Upper lobe of right lung (tissue), 1 donor: Measurements from ENCODE around the gene MARCKSL1. TPM values are rescaled to one million over a fixed set of nuclear protein-coding genes. Genes with fewer than 3 reads are reported as not detected.

Source experiments
- ATAC-seq: fragments of 200-7000 bp; cut with Tn5 transposase; one replicate; pipeline ENCODE4 v1.9.1; 2020; ENCODE audit warnings: mild to moderate bottlenecking, moderate library complexity
- DNase-seq: peaks from one replicate; pipeline ENCODE4 v3.0.0-alpha.2; 2020
- H3K27ac ChIP-seq: fragments of 200-600 bp; one replicate; pipeline ENCODE4 v1.8.0; 2022
- H3K27me3 ChIP-seq: fragments of 200-600 bp; one replicate; pipeline ENCODE4 v1.8.0; 2022; ENCODE audit warnings: mild to moderate bottlenecking
- H3K36me3 ChIP-seq: fragments of 200-600 bp; one replicate; pipeline ENCODE4 v1.8.0; 2022
- H3K4me1 ChIP-seq: fragments of 200-600 bp; one replicate; pipeline ENCODE4 v1.8.0; 2022
- H3K4me3 ChIP-seq: fragments of 200-600 bp; one replicate; pipeline ENCODE4 v1.8.0; 2022; ENCODE audit warnings: mild to moderate bottlenecking
- H3K9me3 ChIP-seq: fragments of 200-600 bp; one replicate; pipeline ENCODE4 v1.8.0; 2022
- intact Hi-C: fragments of 100-400 bp; cut with DNase I; formaldehyde crosslinking; loops from one replicate; pipeline ENCODE4 v1.11.0; 2022
- total RNA-seq: library from RNA; stranded (reverse); fragmentation: NEBNext Ultra II Directional; extraction: Animal tissue kit (Norgen Biotek cat#: 25700); gene quantifications from one replicate; pipeline ENCODE4 v1.2.1, GENCODE V29; 2021
- TF ChIP-seq, protein P1 (sequence below): fragments of 200-600 bp; IDR thresholded peaks from one replicate; pipeline ENCODE4 v1.8.0; 2022; ENCODE audit warnings: antibody characterized with exemption
- donor health status: DM: no; HTN: yes; CAD: no; lungs with severe emphysema.

Gene MARCKSL1
- total RNA-seq, 1 donor from 2014 or later: 44.5 TPM

DNA sequence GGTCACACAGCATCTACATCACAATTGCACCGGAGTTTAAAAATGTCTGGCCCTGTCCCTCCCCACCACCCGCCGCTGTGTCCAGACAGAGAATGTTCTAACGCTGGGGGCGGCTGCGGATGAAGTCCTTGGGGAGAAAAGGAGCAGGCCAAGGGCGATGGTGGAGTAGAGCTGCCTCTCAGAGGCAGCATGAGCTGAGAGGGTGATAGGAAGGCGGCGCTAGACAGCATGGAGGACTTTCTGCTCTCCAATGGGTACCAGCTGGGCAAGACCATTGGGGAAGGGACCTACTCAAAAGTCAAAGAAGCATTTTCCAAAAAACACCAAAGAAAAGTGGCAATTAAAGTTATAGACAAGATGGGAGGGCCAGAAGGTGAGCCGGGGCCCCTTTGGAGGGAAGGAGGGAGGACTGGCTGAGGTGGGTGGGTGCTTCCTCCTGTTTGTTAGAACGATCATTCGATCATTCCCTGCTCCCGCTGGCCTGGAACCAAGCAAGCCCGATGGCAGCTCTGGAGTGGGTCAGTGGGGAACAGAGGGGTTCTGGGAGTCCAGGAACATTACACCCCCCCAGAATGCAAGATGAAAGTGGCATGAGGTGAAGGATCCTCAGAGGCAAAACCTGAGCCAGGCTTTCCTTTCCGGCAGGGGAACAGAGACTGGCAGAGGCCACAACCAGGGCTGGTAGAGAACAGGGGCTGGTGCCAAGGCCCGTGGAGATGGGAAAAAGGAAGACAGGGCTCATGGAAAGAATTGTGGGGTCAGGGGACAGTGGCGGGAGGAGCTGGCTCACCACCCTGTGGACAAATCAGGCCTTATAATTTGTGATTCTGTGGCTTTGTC, 26.7 kb upstream of the MARCKSL1 start, which contains the start of the genes FAM229A and TSSK3:
TSS of gene FAM229A (minus strand) at position 12 of the 840 bp plus-strand sequence. CDS start 394 bp downstream, outside the sequence.
TSS of gene TSSK3 (plus strand) at position 66 of the 840 bp plus-strand sequence. CDS start at position 229, 163 bp downstream.
- peaks cover 11% of the 10 kb centered on the region for H3K4me1 ChIP-seq
- intact Hi-C loops: no loop called here
- no peak for DNase-seq
- H3K27me3 ChIP-seq: no peaks in the 10 kb centered on the region
- ATAC-seq: no peak
- H3K4me3 ChIP-seq: peak within 1 kb of the TSS; percentile 40
- TF ChIP-seq, protein P1, sequence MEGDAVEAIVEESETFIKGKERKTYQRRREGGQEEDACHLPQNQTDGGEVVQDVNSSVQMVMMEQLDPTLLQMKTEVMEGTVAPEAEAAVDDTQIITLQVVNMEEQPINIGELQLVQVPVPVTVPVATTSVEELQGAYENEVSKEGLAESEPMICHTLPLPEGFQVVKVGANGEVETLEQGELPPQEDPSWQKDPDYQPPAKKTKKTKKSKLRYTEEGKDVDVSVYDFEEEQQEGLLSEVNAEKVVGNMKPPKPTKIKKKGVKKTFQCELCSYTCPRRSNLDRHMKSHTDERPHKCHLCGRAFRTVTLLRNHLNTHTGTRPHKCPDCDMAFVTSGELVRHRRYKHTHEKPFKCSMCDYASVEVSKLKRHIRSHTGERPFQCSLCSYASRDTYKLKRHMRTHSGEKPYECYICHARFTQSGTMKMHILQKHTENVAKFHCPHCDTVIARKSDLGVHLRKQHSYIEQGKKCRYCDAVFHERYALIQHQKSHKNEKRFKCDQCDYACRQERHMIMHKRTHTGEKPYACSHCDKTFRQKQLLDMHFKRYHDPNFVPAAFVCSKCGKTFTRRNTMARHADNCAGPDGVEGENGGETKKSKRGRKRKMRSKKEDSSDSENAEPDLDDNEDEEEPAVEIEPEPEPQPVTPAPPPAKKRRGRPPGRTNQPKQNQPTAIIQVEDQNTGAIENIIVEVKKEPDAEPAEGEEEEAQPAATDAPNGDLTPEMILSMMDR: no peak
- H3K27ac ChIP-seq: peak within 1 kb of the TSS; percentile 11
- no peaks in the 10 kb centered on the region for H3K9me3 ChIP-seq
- H3K36me3 ChIP-seq: peaks cover 32% of the 10 kb centered on the region

- TF ChIP-seq, protein P1: peak; percentile 45
- no peaks in the 10 kb centered on the region for H3K27me3 ChIP-seq
- H3K4me3 ChIP-seq: peak overlapping the region; percentile 40
- peak overlapping the region; percentile 11 for H3K27ac ChIP-seq
- peaks cover 24% of the 10 kb centered on the region for H3K36me3 ChIP-seq
- peak; percentile 78 for DNase-seq
- H3K4me1 ChIP-seq: peaks cover 11% of the 10 kb centered on the region
- peak; percentile 71 for ATAC-seq
- H3K9me3 ChIP-seq: no peaks in the 10 kb centered on the region
- intact Hi-C loops: no loop called here
Observed at GRCh38 chr1:32361674-32362473, 25.8 kb upstream of the MARCKSL1 start.

GRCh38 chr1:32361308-32361673, 25.3 kb upstream of the MARCKSL1 start:
- intact Hi-C loops: no loop called here
- Histone ChIP-seq H3K9me3 (no peaks in the 10 kb centered on the region), H3K27ac (no peak overlapping the region), H3K27me3 (no peaks in the 10 kb centered on the region), H3K4me3 (peak overlapping the region; percentile 40), H3K36me3 (peaks cover 18% of the 10 kb centered on the region), H3K4me1 (peaks cover 11% of the 10 kb centered on the region)
- TF ChIP-seq, protein P1: no peak
- ATAC-seq: no peak
- no peak for DNase-seq

DNA sequence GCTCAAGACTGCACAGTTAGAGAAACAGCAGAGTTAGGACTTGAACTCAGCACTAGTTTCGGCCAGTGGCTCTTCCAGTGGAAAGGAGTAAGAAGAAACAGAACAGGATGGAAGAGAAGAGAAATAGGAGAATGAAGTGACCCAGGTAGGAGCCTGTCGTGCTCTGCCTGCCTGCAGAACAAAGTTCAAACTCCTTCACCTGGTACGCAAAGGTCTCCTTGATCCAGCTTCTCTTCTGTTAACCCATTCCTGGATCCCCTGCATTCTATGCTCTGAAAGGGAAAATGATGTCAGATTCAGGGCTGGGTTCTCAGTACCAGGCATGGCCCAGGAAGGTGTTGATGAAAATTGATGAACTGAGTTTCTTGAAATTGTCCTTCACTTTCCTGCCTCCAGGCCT, 22.4 kb upstream of the MARCKSL1 start:
- H3K36me3 ChIP-seq: peaks cover 3% of the 10 kb centered on the region
- DNase-seq: no peak
- H3K27ac ChIP-seq: no peak overlapping the region
- intact Hi-C loops: no loop called here
- H3K9me3 ChIP-seq: no peaks in the 10 kb centered on the region
- ATAC-seq: no peak
- TF ChIP-seq, protein P1: no peak
- H3K4me3 ChIP-seq: no peak overlapping the region
- H3K27me3 ChIP-seq: no peaks in the 10 kb centered on the region
- H3K4me1 ChIP-seq: peaks cover 24% of the 10 kb centered on the region

DNA sequence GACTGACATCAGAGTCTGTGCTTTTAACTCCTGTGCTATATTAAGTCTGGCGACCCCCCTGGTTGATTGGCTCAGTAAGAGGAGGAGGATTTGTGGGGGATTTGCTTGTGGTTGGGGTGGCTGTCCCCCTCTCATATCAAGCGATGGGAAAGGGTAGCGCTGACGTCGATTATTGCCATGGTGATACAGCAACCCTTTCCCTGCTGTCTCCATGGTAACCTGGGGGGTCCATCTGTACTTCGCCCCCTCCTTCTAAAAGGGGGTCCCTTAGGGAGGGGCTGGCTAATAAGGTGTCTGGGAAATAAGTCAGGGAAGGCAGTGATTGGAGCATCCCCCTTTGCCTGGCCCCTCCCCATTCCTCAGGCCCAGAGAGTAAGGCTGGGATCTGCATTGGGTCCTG, 21.6 kb upstream of the MARCKSL1 start:
- TF ChIP-seq, protein P1: no peak

More for the DNA sequence above, 21.6 kb upstream of the MARCKSL1 start:
- no peak overlapping the region for H3K4me3 ChIP-seq
- H3K9me3 ChIP-seq: no peaks in the 10 kb centered on the region
- DNase-seq (no peak), ATAC-seq (no peak)
- peaks cover 30% of the 10 kb centered on the region for H3K4me1 ChIP-seq
- H3K27ac ChIP-seq: no peak overlapping the region
- H3K27me3 ChIP-seq: no peaks in the 10 kb centered on the region
- intact Hi-C loops: no loop called here
- no peaks in the 10 kb centered on the region for H3K36me3 ChIP-seq
